K562 (cell line): ENCODE measurements around the gene STX17. TPM values are rescaled to one million over a fixed set of nuclear protein-coding genes. Genes with fewer than 3 reads are reported as not detected.

Source experiments
- ATAC-seq: fragments of 200-7000 bp; cut with Tn5 transposase; 3 replicates; pipeline ENCODE4 v1.9.1; 2020; ENCODE audit warnings: moderate library complexity
- BruUV-seq: library from RNA; stranded (reverse); fragments of 400-500 nt; replicated peaks from 2 replicates; lab custom pipeline; 2021; lab: Mats Ljungman, UMichigan
- CTCF ChIA-PET: fragments of 300-600 bp; formaldehyde crosslinking; extraction: SDS; loops from one replicate; lab custom pipeline; 2021; ENCODE audit warnings: low intra/inter-chr PET ratio; lab: Yijun Ruan, JAX
- POLR2A ChIA-PET: fragments of 300-600, 350-650 bp; sonication (Branson Sonifier 250); formaldehyde crosslinking; extraction: SDS; loops from one replicate; lab custom pipeline; 2021; ENCODE audit warnings: antibody characterized with exemption, inconsistent platforms; lab: Yijun Ruan, JAX
- DNase-seq, 4 experiments: peaks; one replicate each; pipeline versions ENCODE4 v3.0.0 to v3.0.0-alpha.2; 2011 to 2018; ENCODE audit warnings: low spot score in 3 of 4, mixed read lengths in 3 of 4; ENCODE audit errors: extremely low read depth in 1 of 4
- FAIRE-seq: peaks from 2 replicates; lab custom pipeline; 2011; peaks lifted over from hg19 to GRCh38; lab: Jason Lieb, UNC
- H2AFZ ChIP-seq: 2 replicates; pipeline ENCODE4 v1.6.0; 2011; ENCODE audit warnings: low read depth, low read length, control low read depth, inconsistent platforms
- H3K27ac ChIP-seq: fragments of 200-600 bp; 3 replicates; pipeline ENCODE4 v1.8.0; 2011; ENCODE audit warnings: low read depth, mild to moderate bottlenecking, control low read depth, inconsistent platforms, low read length, moderate library complexity, mixed read lengths; ENCODE audit errors: extremely low read depth
- H3K27me3 ChIP-seq, 2 experiments: fragments of 300-600 bp in 1 of 2; 2 replicates in 1 of 2; 3 replicates in 1 of 2; pipeline versions ENCODE4 v1.6.0 to v1.8.0; 2011; ENCODE audit warnings: inconsistent platforms in 2 of 2, low read length in 2 of 2, mild to moderate bottlenecking in 1 of 2, mixed read lengths in 1 of 2, moderate library complexity in 1 of 2; ENCODE audit not compliant: control insufficient read depth in 2 of 2, insufficient read depth in 2 of 2
- H3K36me3 ChIP-seq: fragments of 300-600 bp; 3 replicates; pipeline ENCODE4 v1.8.0; 2011; ENCODE audit warnings: mild to moderate bottlenecking, low read length, inconsistent platforms; ENCODE audit not compliant: control insufficient read depth, insufficient read depth
- H3K4me1 ChIP-seq, 2 experiments: fragments of 200-600 bp in 1 of 2; replicated peaks in 1 of 2; 2 replicates in 1 of 2; 3 replicates in 1 of 2; pipeline versions ENCODE4 v1.5.1 to v1.8.0; 2011; ENCODE audit warnings: inconsistent platforms in 2 of 2, low read length in 2 of 2, mild to moderate bottlenecking in 1 of 2, mixed read lengths in 1 of 2, moderate library complexity in 1 of 2; ENCODE audit not compliant: control insufficient read depth in 2 of 2, insufficient read depth in 2 of 2
- H3K4me2 ChIP-seq: 2 replicates; pipeline ENCODE4 v1.6.1; 2011; ENCODE audit warnings: low read length, control low read depth, inconsistent platforms, mixed read lengths; ENCODE audit not compliant: insufficient read depth
- H3K4me3 ChIP-seq: fragments of 200-600 bp; sonication (generic), shearing (Covaris generic); 2 replicates; pipeline ENCODE4 v1.5.1; 2016; ENCODE audit warnings: control low read depth, inconsistent platforms
- H3K79me2 ChIP-seq: fragments of 200-600 bp; 3 replicates; pipeline ENCODE4 v1.8.0; 2011; ENCODE audit warnings: low read length, inconsistent platforms; ENCODE audit not compliant: control insufficient read depth, insufficient read depth
- H3K9ac ChIP-seq, 2 experiments: 2 replicates each; pipeline versions ENCODE4 v1.6.0 to v1.6.1; 2011; ENCODE audit warnings: low read depth in 2 of 2, low read length in 2 of 2, control low read depth in 1 of 2, inconsistent platforms in 1 of 2, mild to moderate bottlenecking in 1 of 2, mixed read lengths in 1 of 2; ENCODE audit not compliant: insufficient read depth in 1 of 2
- H3K9me1 ChIP-seq: one replicate; pipeline ENCODE4 v1.6.0; 2011; ENCODE audit warnings: inconsistent platforms, mild to moderate bottlenecking, low read length, moderate library complexity; ENCODE audit not compliant: control insufficient read depth, insufficient read depth
- H3K9me3 ChIP-seq: replicated peaks from 2 replicates; pipeline ENCODE4 v1.5.1; 2011; ENCODE audit warnings: low read depth, low read length, inconsistent platforms; ENCODE audit not compliant: control insufficient read depth, insufficient read depth
- H4K20me1 ChIP-seq: replicated peaks from 2 replicates; pipeline ENCODE4 v1.6.1; 2011; ENCODE audit warnings: low read length, inconsistent platforms, mixed read lengths; ENCODE audit not compliant: control insufficient read depth, insufficient read depth
- ARHGAP35 ChIP-seq: fragments of 450-650 bp; IDR thresholded peaks from 2 replicates; pipeline ENCODE4 v1.6.1; 2018; ENCODE audit not compliant: partially characterized antibody
- C11orf30 ChIP-seq: fragments of 450-650 bp; IDR thresholded peaks from 2 replicates; pipeline ENCODE4 v1.6.1; 2016; ENCODE audit warnings: low read depth, mild to moderate bottlenecking
- CBFB ChIP-seq: sonication (generic); formaldehyde crosslinking; IDR thresholded peaks from 2 replicates; pipeline ENCODE4 v1.4.0; 2020; ENCODE audit warnings: mild to moderate bottlenecking, missing genetic modification reagents
- KLF13 ChIP-seq: fragments of 450-650 bp; IDR thresholded peaks from 2 replicates; pipeline ENCODE4 v1.6.1; 2016; ENCODE audit warnings: missing genetic modification characterization, low read depth, mild to moderate bottlenecking, missing compliant biosample characterization, moderate library complexity, borderline replicate concordance
- NFRKB ChIP-seq: fragments of 450-650 bp; IDR thresholded peaks from 2 replicates; pipeline ENCODE4 v1.6.1; 2016; ENCODE audit warnings: low read depth
- TAL1 ChIP-seq: fragments of 450-650 bp; IDR thresholded peaks from 2 replicates; pipeline ENCODE4 v1.6.1; 2016; ENCODE audit warnings: mild to moderate bottlenecking
- ZBTB12 ChIP-seq: fragments of 250-450 bp; sonication (Bioruptor Pico); IDR thresholded peaks from 2 replicates; pipeline ENCODE4 v1.4.0; 2020
- ZKSCAN1 ChIP-seq: fragments of 150-350 bp; IDR thresholded peaks from 2 replicates; pipeline ENCODE4 v1.6.1; 2016; ENCODE audit warnings: low read depth, low read length
- ZNF146 ChIP-seq: IDR thresholded peaks from one replicate; pipeline ENCODE4 v1.6.1; 2018; ENCODE audit warnings: missing compliant biosample characterization; ENCODE audit not compliant: unreplicated experiment
- ZNF232 ChIP-seq: sonication (generic); formaldehyde crosslinking; IDR thresholded peaks from 2 replicates; pipeline ENCODE4 v1.8.0; 2022; ENCODE audit warnings: mild to moderate bottlenecking, missing genetic modification reagents
- ZNF311 ChIP-seq: fragments of 250-450 bp; sonication (Bioruptor Pico); IDR thresholded peaks from 2 replicates; pipeline ENCODE4 v1.4.0; 2020; ENCODE audit warnings: mild to moderate bottlenecking, moderate library complexity
- in situ Hi-C: fragments of 300-500 bp; cut with MboI; formaldehyde crosslinking; loops from 4 replicates; pipeline ENCODE4 v1.15.0; 2018; ENCODE audit warnings: inconsistent platforms, mixed read lengths
- intact Hi-C: fragments of 100-400 bp; cut with micrococcal nuclease; formaldehyde crosslinking; loops from 2 replicates; pipeline ENCODE4 v1.14.2; 2022
- polyA plus RNA-seq, 8 experiments: library from polyadenylated mRNA; depleted of rRNA in 4 of 8; stranded (reverse) in 5 of 8; unstranded in 3 of 8; fragments of >200 nt; fragmentation: Nextera tagmentation in 2 of 8; fragmentation: Illumina TruSeq in 1 of 8; extraction: Ambion mirVana in 2 of 8; extraction: Trizol in 1 of 8; gene quantifications; 2 replicates each; pipeline versions ENCODE4 v1.2.1 to v1.2.3, GENCODE V29; 2011 to 2014; ENCODE audit warnings: inconsistent platforms in 1 of 8, missing spikeins in 1 of 8
- total RNA-seq, 7 experiments: library from RNA; depleted of rRNA in 6 of 7; stranded (reverse); fragments of >200 nt in 6 of 7; fragmentation: Illumina TruSeq in 2 of 7; extraction: Trizol in 2 of 7; gene quantifications; 2 replicates each; pipeline versions ENCODE4 v1.2.1 to v1.2.3, GENCODE V29; 2011 to 2021; ENCODE audit warnings: low replicate concordance in 1 of 7
- TF ChIP-seq, protein P1 (sequence below): fragments of 450-650 bp; IDR thresholded peaks from 2 replicates; pipeline ENCODE4 v1.6.1; 2014; ENCODE audit warnings: low read depth, mild to moderate bottlenecking, moderate library complexity, borderline replicate concordance
- TF ChIP-seq, protein P2 (sequence below): fragments of 450-650 bp; IDR thresholded peaks from 2 replicates; pipeline ENCODE4 v1.6.1; 2018; ENCODE audit not compliant: partially characterized antibody
- TF ChIP-seq, protein P3 (sequence below): fragments of 250-450 bp; sonication (Bioruptor Pico); IDR thresholded peaks from 2 replicates; pipeline ENCODE4 v1.8.0; 2022; ENCODE audit warnings: inconsistent platforms
- TF ChIP-seq, protein P4 (sequence below): sonication (generic); formaldehyde crosslinking; IDR thresholded peaks from 2 replicates; pipeline ENCODE4 v1.8.0; 2022; ENCODE audit warnings: mild to moderate bottlenecking, low read depth, missing genetic modification reagents

STX17 gene
- total and polyA plus RNA-seq, 9 of the 15 experiments (the other 6 are each of a cell fraction or from before 2014, with no cell fraction given) = 14.4 to 25.1 (median 19.0) TPM

DNA sequence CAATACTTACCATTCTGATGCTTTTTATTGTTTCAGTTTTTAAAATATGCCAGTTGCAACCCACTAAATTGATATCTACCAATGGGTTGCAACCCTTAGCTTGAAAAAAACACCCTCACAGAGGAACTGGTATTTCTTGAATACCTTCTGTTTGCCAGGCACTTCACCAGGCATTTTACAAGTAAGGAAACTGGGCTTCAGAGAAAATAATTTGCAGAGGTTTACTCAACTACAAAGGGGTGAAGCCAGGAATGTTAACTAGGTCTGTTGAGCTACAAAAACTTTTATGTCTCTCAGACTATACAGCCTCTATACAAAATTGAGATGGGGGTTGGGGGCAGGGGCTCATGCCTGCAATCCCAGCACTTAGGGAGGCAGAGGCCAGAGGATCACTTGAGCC, 65.0 kb downstream of the STX17 start:
- DNase-seq = no peak
- H3K4me3 ChIP-seq = no peak overlapping the region
- ATAC-seq = no peak
- no peak overlapping the region for H3K27ac ChIP-seq
- BruUV-seq = no TSS peak
- no peaks in the 10 kb centered on the region for H3K4me1 ChIP-seq
- no peaks in the 10 kb centered on the region for H3K9me3 ChIP-seq
- intact Hi-C loops (loop anchor here (10.0 kb wide), 1 partner anchor 147 kb away; the partner anchor contains the start of gene NR4A3), in situ Hi-C loops (no loop called here)
- H3K9me1 ChIP-seq = no peaks in the 10 kb centered on the region
- no peaks in the 10 kb centered on the region for H3K79me2 ChIP-seq
- no peaks in the 10 kb centered on the region for H4K20me1 ChIP-seq
- no peak overlapping the region for H3K4me2 ChIP-seq
- ChIA-PET POLR2A (no interaction called here), CTCF (no interaction called here)
- H2AFZ ChIP-seq = no peak overlapping the region
- peaks cover 7% of the 10 kb centered on the region; the same call in 2 of the 3 replicates for H3K36me3 ChIP-seq
- no peak for FAIRE-seq
- no peaks in the 10 kb centered on the region for H3K27me3 ChIP-seq
- H3K9ac ChIP-seq = no peak overlapping the region
- TF ChIP-seq ZKSCAN1 = no peak
- TF ChIP-seq, protein P1, sequence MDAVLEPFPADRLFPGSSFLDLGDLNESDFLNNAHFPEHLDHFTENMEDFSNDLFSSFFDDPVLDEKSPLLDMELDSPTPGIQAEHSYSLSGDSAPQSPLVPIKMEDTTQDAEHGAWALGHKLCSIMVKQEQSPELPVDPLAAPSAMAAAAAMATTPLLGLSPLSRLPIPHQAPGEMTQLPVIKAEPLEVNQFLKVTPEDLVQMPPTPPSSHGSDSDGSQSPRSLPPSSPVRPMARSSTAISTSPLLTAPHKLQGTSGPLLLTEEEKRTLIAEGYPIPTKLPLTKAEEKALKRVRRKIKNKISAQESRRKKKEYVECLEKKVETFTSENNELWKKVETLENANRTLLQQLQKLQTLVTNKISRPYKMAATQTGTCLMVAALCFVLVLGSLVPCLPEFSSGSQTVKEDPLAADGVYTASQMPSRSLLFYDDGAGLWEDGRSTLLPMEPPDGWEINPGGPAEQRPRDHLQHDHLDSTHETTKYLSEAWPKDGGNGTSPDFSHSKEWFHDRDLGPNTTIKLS = no peak
- TF ChIP-seq, protein P2, sequence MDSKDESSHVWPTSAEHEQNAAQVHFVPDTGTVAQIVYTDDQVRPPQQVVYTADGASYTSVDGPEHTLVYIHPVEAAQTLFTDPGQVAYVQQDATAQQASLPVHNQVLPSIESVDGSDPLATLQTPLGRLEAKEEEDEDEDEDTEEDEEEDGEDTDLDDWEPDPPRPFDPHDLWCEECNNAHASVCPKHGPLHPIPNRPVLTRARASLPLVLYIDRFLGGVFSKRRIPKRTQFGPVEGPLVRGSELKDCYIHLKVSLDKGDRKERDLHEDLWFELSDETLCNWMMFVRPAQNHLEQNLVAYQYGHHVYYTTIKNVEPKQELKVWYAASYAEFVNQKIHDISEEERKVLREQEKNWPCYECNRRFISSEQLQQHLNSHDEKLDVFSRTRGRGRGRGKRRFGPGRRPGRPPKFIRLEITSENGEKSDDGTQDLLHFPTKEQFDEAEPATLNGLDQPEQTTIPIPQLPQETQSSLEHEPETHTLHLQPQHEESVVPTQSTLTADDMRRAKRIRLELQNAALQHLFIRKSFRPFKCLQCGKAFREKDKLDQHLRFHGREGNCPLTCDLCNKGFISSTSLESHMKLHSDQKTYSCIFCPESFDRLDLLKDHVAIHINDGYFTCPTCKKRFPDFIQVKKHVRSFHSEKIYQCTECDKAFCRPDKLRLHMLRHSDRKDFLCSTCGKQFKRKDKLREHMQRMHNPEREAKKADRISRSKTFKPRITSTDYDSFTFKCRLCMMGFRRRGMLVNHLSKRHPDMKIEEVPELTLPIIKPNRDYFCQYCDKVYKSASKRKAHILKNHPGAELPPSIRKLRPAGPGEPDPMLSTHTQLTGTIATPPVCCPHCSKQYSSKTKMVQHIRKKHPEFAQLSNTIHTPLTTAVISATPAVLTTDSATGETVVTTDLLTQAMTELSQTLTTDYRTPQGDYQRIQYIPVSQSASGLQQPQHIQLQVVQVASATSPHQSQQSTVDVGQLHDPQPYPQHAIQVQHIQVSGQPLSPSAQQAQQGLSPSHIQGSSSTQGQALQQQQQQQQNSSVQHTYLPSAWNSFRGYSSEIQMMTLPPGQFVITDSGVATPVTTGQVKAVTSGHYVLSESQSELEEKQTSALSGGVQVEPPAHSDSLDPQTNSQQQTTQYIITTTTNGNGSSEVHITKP = no peak
- TF ChIP-seq ZBTB12 (CRISPR knock-in tag) = no peak
- no peak for TF ChIP-seq ZNF311 (CRISPR knock-in tag)
- no peak for TF ChIP-seq C11orf30
- TF ChIP-seq ZNF146 = no peak
- TF ChIP-seq, protein P3, sequence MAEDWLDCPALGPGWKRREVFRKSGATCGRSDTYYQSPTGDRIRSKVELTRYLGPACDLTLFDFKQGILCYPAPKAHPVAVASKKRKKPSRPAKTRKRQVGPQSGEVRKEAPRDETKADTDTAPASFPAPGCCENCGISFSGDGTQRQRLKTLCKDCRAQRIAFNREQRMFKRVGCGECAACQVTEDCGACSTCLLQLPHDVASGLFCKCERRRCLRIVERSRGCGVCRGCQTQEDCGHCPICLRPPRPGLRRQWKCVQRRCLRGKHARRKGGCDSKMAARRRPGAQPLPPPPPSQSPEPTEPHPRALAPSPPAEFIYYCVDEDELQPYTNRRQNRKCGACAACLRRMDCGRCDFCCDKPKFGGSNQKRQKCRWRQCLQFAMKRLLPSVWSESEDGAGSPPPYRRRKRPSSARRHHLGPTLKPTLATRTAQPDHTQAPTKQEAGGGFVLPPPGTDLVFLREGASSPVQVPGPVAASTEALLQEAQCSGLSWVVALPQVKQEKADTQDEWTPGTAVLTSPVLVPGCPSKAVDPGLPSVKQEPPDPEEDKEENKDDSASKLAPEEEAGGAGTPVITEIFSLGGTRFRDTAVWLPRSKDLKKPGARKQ (CRISPR knock-in tag) = no peak
- TF ChIP-seq, protein P4, sequence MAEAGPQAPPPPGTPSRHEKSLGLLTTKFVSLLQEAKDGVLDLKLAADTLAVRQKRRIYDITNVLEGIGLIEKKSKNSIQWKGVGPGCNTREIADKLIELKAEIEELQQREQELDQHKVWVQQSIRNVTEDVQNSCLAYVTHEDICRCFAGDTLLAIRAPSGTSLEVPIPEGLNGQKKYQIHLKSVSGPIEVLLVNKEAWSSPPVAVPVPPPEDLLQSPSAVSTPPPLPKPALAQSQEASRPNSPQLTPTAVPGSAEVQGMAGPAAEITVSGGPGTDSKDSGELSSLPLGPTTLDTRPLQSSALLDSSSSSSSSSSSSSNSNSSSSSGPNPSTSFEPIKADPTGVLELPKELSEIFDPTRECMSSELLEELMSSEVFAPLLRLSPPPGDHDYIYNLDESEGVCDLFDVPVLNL = no peak
- TF ChIP-seq ARHGAP35 = no peak
- TF ChIP-seq NFRKB = no peak
- TF ChIP-seq KLF13 (tag) = no peak
- no peak for TF ChIP-seq CBFB (CRISPR knock-in tag)
- TF ChIP-seq ZNF232 (CRISPR knock-in tag) = no peak
- no peak for TF ChIP-seq TAL1
